Upper lobe of left lung (tissue), 6 donors: ENCODE data around the gene RNFT2. TPM values are rescaled to one million over a fixed set of nuclear protein-coding genes. Genes with fewer than 3 reads are reported as not detected.

Experiments used
- ATAC-seq, 2 donors: fragments of 200-7000 bp; cut with Tn5 transposase; one replicate each; pipeline ENCODE4 v1.9.1; 2022; ENCODE audit warnings: mild to moderate bottlenecking in 2 of 2, moderate library complexity in 2 of 2; ENCODE audit not compliant: low FRiP score in 2 of 2
- DNase-seq, 2 donors: peaks; one replicate each; pipeline ENCODE4 v3.0.0-alpha.2; 2019 to 2020
- H3K27ac ChIP-seq, 4 donors: fragments of 200-600 bp; sonication (generic); one replicate each; pipeline ENCODE4 v1.5.1; 2016 to 2019
- H3K27me3 ChIP-seq, 4 donors: fragments of 200-600 bp; sonication (generic); one replicate each; pipeline ENCODE4 v1.5.1; 2017 to 2019
- H3K36me3 ChIP-seq, 4 donors: fragments of 200-600 bp; sonication (generic); one replicate each; pipeline ENCODE4 v1.5.1; 2016 to 2019
- H3K4me1 ChIP-seq, 4 donors: fragments of 200-600 bp; sonication (generic); one replicate each; pipeline ENCODE4 v1.5.1; 2018 to 2019
- H3K4me3 ChIP-seq, 4 donors: fragments of 200-600 bp; sonication (generic); one replicate each; pipeline ENCODE4 v1.5.1; 2017 to 2019; ENCODE audit warnings: mild to moderate bottlenecking in 2 of 4, moderate library complexity in 1 of 4
- H3K9me3 ChIP-seq, 4 donors: fragments of 200-600 bp; sonication (generic); one replicate each; pipeline ENCODE4 v1.5.1; 2018 to 2019
- EP300 ChIP-seq, 4 donors: sonication (generic); formaldehyde crosslinking; IDR thresholded peaks; one replicate each; pipeline ENCODE4 v1.5.1; 2017; ENCODE audit warnings: antibody characterized with exemption in 4 of 4, control low read depth in 2 of 4
- POLR2A ChIP-seq, 4 donors: fragments of 450-650 bp; IDR thresholded peaks; one replicate each; pipeline ENCODE4 v1.5.1; 2016 to 2017; ENCODE audit warnings: antibody characterized with exemption in 4 of 4, mild to moderate bottlenecking in 2 of 4
- POLR2AphosphoS5 ChIP-seq, 2 donors: sonication (generic); formaldehyde crosslinking; IDR thresholded peaks; one replicate each; pipeline ENCODE4 v1.5.1; 2017; ENCODE audit warnings: antibody characterized with exemption in 2 of 2
- WGBS, 2 donors: methylation state at CpG; one replicate each; pipeline ENCODE4 v1.1.5; 2017 to 2018; 5-methylcytosine and 5-hydroxymethylcytosine counted together
- total RNA-seq, 6 donors: library from RNA; depleted of rRNA in 4 of 6; stranded (reverse); fragments of >200 nt in 4 of 6; gene quantifications; one replicate each; pipeline versions ENCODE4 v1.1.0 to v1.2.1, GENCODE V29; 2016 to 2021
- TF ChIP-seq, protein P1 (sequence below), 6 experiments: fragments of 450-650 bp in 4 of 6; fragments of 200-600 bp in 2 of 6; sonication (generic) in 2 of 6; IDR thresholded peaks; one replicate each; pipeline ENCODE4 v1.5.1; 2016 to 2019; ENCODE audit warnings: antibody characterized with exemption in 6 of 6
- donor health status: DM: no; HTN: no; CAD: no; lungs with moderate emphysema.
- donor health status: DM: no; HTN: yes; CAD: no; lungs with severe emphysema.

The RNFT2 gene
- total RNA-seq, 6 donors from 2014 or later: 0.91 to 4.8 (median 2.1) TPM

DNA sequence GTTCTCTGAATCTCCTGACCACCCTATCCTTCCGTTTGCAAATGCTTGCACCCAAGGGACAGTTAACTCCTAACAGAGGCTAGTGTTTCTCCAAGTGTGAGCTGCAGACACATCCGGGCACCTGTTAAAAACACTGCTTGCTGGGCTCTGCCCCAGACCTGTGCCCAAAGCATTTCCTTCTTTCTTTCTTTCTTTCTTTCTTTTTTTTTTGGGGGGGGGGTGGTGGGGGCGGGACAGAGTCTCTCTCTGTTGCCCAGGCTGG lies 42.7 kb upstream of the RNFT2 start:
- no peak for ATAC-seq
- no peak for TF ChIP-seq EP300 (IDR thresholded peaks at IDR 0.05)
- DNase-seq: no peak
- no peaks in the 10 kb centered on the region for H3K27me3 ChIP-seq
- no peak overlapping the region for H3K27ac ChIP-seq
- no peaks in the 10 kb centered on the region for H3K9me3 ChIP-seq
- peaks cover 13 to 25% (median 24%) of the 10 kb centered on the region in 4 donors for H3K4me1 ChIP-seq
- H3K4me3 ChIP-seq: no peak overlapping the region
- 58 to 74% methylated on average over 3 of the region's 3 CpGs for WGBS, 2 donors
- H3K36me3 ChIP-seq: no peaks in the 10 kb centered on the region

DNA sequence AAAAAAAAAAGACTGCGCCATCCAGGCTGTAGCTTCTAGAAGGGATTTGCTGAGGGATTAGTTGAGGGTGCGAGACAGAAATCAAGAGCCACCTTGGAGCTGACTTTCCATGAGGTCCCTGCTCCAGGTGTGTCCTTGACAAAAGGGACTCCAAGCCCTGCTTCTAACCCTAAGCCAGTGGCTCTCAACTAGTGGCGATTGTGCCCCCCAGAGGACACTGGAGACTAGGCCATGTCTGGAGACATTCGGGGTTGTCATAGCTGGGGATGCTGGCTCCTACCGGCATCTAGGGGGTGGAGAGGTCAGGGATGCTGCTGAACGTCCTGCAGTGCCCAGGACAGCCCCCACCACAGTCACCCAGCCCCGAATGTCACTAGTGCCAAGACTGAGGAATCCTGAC lies 40.8 kb upstream of the RNFT2 start:
- no peaks in the 10 kb centered on the region for H3K9me3 ChIP-seq
- 60 to 64% methylated on average over 4 to 7 of the region's 7 CpGs for WGBS, 2 donors
- DNase-seq: peak in 1 of 2 donors; percentile 36
- H3K4me1 ChIP-seq: peaks cover 13 to 25% (median 24%) of the 10 kb centered on the region in 4 donors
- ATAC-seq: no peak
- TF ChIP-seq EP300 (IDR thresholded peaks at IDR 0.05) (no peak), POLR2AphosphoS5 (IDR thresholded peaks at IDR 0.05) (no peak), POLR2A (IDR thresholded peaks at IDR 0.05) (no peak)
- TF ChIP-seq, protein P1, sequence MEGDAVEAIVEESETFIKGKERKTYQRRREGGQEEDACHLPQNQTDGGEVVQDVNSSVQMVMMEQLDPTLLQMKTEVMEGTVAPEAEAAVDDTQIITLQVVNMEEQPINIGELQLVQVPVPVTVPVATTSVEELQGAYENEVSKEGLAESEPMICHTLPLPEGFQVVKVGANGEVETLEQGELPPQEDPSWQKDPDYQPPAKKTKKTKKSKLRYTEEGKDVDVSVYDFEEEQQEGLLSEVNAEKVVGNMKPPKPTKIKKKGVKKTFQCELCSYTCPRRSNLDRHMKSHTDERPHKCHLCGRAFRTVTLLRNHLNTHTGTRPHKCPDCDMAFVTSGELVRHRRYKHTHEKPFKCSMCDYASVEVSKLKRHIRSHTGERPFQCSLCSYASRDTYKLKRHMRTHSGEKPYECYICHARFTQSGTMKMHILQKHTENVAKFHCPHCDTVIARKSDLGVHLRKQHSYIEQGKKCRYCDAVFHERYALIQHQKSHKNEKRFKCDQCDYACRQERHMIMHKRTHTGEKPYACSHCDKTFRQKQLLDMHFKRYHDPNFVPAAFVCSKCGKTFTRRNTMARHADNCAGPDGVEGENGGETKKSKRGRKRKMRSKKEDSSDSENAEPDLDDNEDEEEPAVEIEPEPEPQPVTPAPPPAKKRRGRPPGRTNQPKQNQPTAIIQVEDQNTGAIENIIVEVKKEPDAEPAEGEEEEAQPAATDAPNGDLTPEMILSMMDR (IDR thresholded peaks at IDR 0.05): no peak
- no peak overlapping the region for H3K4me3 ChIP-seq
- no peaks in the 10 kb centered on the region for H3K36me3 ChIP-seq
- no peaks in the 10 kb centered on the region for H3K27me3 ChIP-seq
- H3K27ac ChIP-seq: no peak overlapping the region

DNA sequence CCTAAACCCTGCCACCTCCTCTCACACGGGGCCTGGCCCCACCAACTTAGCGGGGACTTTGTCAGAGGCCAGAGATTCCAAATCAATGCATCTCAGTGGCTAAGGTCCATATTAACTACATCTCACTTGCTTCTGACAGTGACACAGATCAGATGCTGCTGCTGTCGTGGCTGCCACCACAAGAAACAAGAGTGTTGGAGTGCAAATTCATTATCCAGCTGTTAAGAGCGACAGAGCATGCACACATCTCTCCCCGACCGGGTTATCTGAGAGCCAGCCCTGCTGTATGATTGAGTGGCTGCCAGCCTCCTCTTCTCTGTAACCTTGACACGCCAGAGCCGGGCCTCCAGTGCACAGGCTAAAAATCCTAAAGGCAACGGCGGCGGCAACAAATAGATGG lies 40.4 kb upstream of the RNFT2 start:
- TF ChIP-seq POLR2A (IDR thresholded peaks at IDR 0.05): no peak
- TF ChIP-seq, protein P1 (IDR thresholded peaks at IDR 0.05): no peak
- no peak for TF ChIP-seq POLR2AphosphoS5 (IDR thresholded peaks at IDR 0.05)
- no peak for TF ChIP-seq EP300 (IDR thresholded peaks at IDR 0.05)
- Histone ChIP-seq H3K36me3 (no peaks in the 10 kb centered on the region), H3K4me3 (no peak overlapping the region), H3K27me3 (no peaks in the 10 kb centered on the region), H3K9me3 (no peaks in the 10 kb centered on the region), H3K27ac (no peak overlapping the region), H3K4me1 (peaks cover 11 to 25% (median 22%) of the 10 kb centered on the region in 4 donors)
- WGBS, 2 donors: 62 to 65% methylated on average over 9 to 11 of the region's 11 CpGs
- DNase-seq: peak in 1 of 2 donors; percentile 42
- no peak for ATAC-seq

DNA sequence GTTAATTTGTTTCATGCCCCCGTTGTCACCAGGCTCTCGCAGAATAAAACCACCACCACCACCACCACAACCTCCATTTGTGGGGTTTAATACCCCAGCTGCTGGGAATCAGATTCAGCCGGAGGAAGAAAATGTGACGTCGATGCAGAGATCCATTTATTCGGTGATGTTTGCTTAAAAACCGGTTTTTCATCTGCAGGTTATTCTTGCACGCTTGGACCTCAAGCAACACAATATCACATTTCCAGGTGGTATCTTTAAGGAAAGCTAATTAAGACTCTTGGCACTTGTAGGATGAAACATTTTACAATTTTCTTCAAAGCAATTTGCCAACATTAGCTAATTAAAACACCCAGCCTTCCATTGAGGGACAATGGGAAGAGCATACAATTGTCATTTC lies 40.0 kb upstream of the RNFT2 start:
- no peak for TF ChIP-seq EP300 (IDR thresholded peaks at IDR 0.05)
- TF ChIP-seq POLR2A (IDR thresholded peaks at IDR 0.05): no peak
- no peak for TF ChIP-seq POLR2AphosphoS5 (IDR thresholded peaks at IDR 0.05)
- TF ChIP-seq, protein P1 (IDR thresholded peaks at IDR 0.05): no peak
- Histone ChIP-seq H3K27ac (no peak overlapping the region), H3K36me3 (no peaks in the 10 kb centered on the region), H3K4me3 (no peak overlapping the region), H3K4me1 (peaks cover 7 to 21% (median 18%) of the 10 kb centered on the region in 4 donors), H3K27me3 (no peaks in the 10 kb centered on the region), H3K9me3 (no peaks in the 10 kb centered on the region)
- DNase-seq: no peak
- 69 to 72% methylated on average over 8 of the region's 8 CpGs for WGBS, 2 donors
- no peak for ATAC-seq

DNA sequence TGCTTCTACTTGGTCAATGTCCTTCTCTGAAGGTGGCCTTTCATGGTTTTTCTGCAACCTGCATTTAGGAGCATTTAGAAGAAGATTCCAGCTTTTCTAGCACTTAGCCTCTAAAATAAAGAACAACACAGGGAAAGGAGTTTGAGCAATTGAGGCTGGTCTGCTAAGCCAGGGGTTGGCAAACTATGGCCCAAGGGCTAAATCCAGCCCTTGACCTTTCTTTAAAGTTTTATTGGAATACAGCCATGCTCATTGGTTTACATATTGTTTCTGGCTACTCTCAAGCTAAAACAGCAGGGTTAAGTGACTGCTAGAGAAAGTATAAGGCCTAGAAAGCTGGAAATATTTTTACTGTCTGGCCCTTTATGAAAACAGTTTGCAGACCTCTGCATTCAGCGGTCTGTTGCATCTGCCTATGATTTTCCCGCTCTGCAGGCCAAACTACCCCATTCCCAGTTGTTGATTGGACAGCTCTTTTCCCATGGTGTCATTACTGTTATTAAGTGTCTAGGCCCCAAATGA lies 39.5 kb upstream of the RNFT2 start:
- DNase-seq: no peak
- no peak overlapping the region for H3K27ac ChIP-seq
- TF ChIP-seq POLR2A (IDR thresholded peaks at IDR 0.05) (no peak), POLR2AphosphoS5 (IDR thresholded peaks at IDR 0.05) (no peak), EP300 (IDR thresholded peaks at IDR 0.05) (no peak)
- TF ChIP-seq, protein P1 (IDR thresholded peaks at IDR 0.05): no peak
- H3K36me3 ChIP-seq: no peaks in the 10 kb centered on the region
- no peak overlapping the region for H3K4me3 ChIP-seq
- ATAC-seq: no peak
- H3K4me1 ChIP-seq: peaks cover 4 to 16% (median 13%) of the 10 kb centered on the region in 4 donors
- no peaks in the 10 kb centered on the region for H3K27me3 ChIP-seq
- no peaks in the 10 kb centered on the region for H3K9me3 ChIP-seq
- 69 to 78% methylated on average over 2 of the region's 2 CpGs for WGBS, 2 donors
